Upper lobe of left lung (tissue), 6 donors: Measurements from ENCODE around the gene TAAR8. TPM values are rescaled to one million over a fixed set of nuclear protein-coding genes. Genes with fewer than 3 reads are reported as not detected.

ENCODE experiments used
- ATAC-seq, 2 donors: fragments of 200-7000 bp; cut with Tn5 transposase; one replicate each; pipeline ENCODE4 v1.9.1; 2022; ENCODE audit warnings: mild to moderate bottlenecking in 2 of 2, moderate library complexity in 2 of 2; ENCODE audit not compliant: low FRiP score in 2 of 2
- DNase-seq, 2 donors: peaks; one replicate each; pipeline ENCODE4 v3.0.0-alpha.2; 2019 to 2020
- H3K27ac ChIP-seq, 4 donors: fragments of 200-600 bp; sonication (generic); one replicate each; pipeline ENCODE4 v1.5.1; 2016 to 2019
- H3K27me3 ChIP-seq, 4 donors: fragments of 200-600 bp; sonication (generic); one replicate each; pipeline ENCODE4 v1.5.1; 2017 to 2019
- H3K36me3 ChIP-seq, 4 donors: fragments of 200-600 bp; sonication (generic); one replicate each; pipeline ENCODE4 v1.5.1; 2016 to 2019
- H3K4me1 ChIP-seq, 4 donors: fragments of 200-600 bp; sonication (generic); one replicate each; pipeline ENCODE4 v1.5.1; 2018 to 2019
- H3K4me3 ChIP-seq, 4 donors: fragments of 200-600 bp; sonication (generic); one replicate each; pipeline ENCODE4 v1.5.1; 2017 to 2019; ENCODE audit warnings: mild to moderate bottlenecking in 2 of 4, moderate library complexity in 1 of 4
- H3K9me3 ChIP-seq, 4 donors: fragments of 200-600 bp; sonication (generic); one replicate each; pipeline ENCODE4 v1.5.1; 2018 to 2019
- EP300 ChIP-seq, 4 donors: sonication (generic); formaldehyde crosslinking; IDR thresholded peaks; one replicate each; pipeline ENCODE4 v1.5.1; 2017; ENCODE audit warnings: antibody characterized with exemption in 4 of 4, control low read depth in 2 of 4
- POLR2A ChIP-seq, 4 donors: fragments of 450-650 bp; IDR thresholded peaks; one replicate each; pipeline ENCODE4 v1.5.1; 2016 to 2017; ENCODE audit warnings: antibody characterized with exemption in 4 of 4, mild to moderate bottlenecking in 2 of 4
- POLR2AphosphoS5 ChIP-seq, 2 donors: sonication (generic); formaldehyde crosslinking; IDR thresholded peaks; one replicate each; pipeline ENCODE4 v1.5.1; 2017; ENCODE audit warnings: antibody characterized with exemption in 2 of 2
- WGBS, 2 donors: methylation state at CpG; one replicate each; pipeline ENCODE4 v1.1.5; 2017 to 2018; 5-methylcytosine and 5-hydroxymethylcytosine counted together
- total RNA-seq, 6 donors: library from RNA; depleted of rRNA in 4 of 6; stranded (reverse); fragments of >200 nt in 4 of 6; gene quantifications; one replicate each; pipeline versions ENCODE4 v1.1.0 to v1.2.1, GENCODE V29; 2016 to 2021
- TF ChIP-seq, protein P1 (sequence below), 6 experiments: fragments of 450-650 bp in 4 of 6; fragments of 200-600 bp in 2 of 6; sonication (generic) in 2 of 6; IDR thresholded peaks; one replicate each; pipeline ENCODE4 v1.5.1; 2016 to 2019; ENCODE audit warnings: antibody characterized with exemption in 6 of 6
- donor health status: DM: no; HTN: no; CAD: no; lungs with moderate emphysema.
- donor health status: DM: no; HTN: yes; CAD: no; lungs with severe emphysema.

TAAR8 gene
- total RNA-seq, 6 donors from 2014 or later, result not detected

DNA sequence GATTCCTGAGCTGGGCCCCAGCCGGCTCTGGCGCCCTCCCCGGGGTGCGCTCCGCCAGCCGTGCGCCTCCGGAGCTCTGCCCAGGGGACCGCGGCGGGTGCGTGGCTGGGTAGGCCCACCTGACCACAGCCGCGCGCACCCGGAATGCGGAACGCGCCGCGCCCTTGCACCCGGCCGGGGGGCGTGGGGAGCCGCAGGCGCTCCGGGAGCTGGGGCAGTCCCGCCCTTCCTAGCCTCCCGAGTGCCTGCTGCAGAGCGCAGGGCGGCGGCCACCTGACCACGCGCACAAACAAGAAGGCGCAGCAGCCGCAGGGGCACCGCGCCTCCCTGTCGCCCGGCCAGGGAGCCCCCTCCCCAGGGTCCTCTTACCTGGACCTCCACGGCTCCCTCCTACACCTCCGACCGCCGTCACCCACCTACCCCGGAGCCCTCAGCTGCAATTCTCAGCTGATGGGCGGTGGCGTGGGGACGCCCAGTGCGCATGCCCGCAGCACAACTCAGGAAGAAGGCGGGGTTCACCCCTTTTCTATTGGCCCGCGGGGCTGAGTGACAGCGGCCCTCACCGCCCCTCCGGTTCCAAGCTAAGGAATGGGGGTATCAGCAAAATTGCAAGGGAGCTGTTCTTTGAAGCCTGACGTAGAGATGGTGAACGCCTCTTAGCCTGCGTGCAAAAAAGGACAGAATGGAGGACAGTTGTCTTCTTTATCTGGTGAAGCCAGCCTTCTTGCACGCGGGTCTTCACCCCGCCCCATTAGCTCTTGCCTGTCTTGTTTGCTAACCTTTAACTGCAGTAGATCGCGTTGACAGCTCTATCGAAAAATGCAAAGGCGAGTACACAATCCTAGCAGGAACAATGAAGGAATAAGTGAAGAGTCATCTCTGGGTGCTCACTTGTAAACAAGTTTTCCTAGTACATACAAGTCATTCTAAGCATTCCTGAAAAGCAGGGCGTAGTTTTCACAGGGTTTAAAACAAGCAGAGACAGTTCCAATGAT lies 39.5 kb upstream of the TAAR8 start, which contains the start of gene STX7:
Gene STX7, minus strand, starts transcription at position 479 of the 995 bp plus-strand sequence. CDS start 9,586 bp downstream, outside the sequence.
- H3K36me3 ChIP-seq, result no peaks in the 10 kb centered on the region
- DNase-seq, result peak; percentile 93 to 96
- H3K27me3 ChIP-seq, result no peaks in the 10 kb centered on the region
- ATAC-seq, result peak; percentile 98
- H3K4me3 ChIP-seq, result peak within 1 kb of the TSS; percentile 48 to 94 (median 83)
- H3K9me3 ChIP-seq, result no peaks in the 10 kb centered on the region
- WGBS, 2 donors, result 0 to 1% methylated on average over 26 to 51 of the region's 67 CpGs
- TF ChIP-seq POLR2A (IDR thresholded peaks at IDR 0.05) (peak in 3 of 4 donors; percentile 87 to 94 (median 92)), POLR2AphosphoS5 (IDR thresholded peaks at IDR 0.05) (peak; percentile 82 to 89), EP300 (IDR thresholded peaks at IDR 0.05) (no peak)
- TF ChIP-seq, protein P1, sequence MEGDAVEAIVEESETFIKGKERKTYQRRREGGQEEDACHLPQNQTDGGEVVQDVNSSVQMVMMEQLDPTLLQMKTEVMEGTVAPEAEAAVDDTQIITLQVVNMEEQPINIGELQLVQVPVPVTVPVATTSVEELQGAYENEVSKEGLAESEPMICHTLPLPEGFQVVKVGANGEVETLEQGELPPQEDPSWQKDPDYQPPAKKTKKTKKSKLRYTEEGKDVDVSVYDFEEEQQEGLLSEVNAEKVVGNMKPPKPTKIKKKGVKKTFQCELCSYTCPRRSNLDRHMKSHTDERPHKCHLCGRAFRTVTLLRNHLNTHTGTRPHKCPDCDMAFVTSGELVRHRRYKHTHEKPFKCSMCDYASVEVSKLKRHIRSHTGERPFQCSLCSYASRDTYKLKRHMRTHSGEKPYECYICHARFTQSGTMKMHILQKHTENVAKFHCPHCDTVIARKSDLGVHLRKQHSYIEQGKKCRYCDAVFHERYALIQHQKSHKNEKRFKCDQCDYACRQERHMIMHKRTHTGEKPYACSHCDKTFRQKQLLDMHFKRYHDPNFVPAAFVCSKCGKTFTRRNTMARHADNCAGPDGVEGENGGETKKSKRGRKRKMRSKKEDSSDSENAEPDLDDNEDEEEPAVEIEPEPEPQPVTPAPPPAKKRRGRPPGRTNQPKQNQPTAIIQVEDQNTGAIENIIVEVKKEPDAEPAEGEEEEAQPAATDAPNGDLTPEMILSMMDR (IDR thresholded peaks at IDR 0.05), result peak in 1 of 6 experiments; percentile 15
- peak within 1 kb of the TSS; percentile 84 to 96 (median 91) for H3K27ac ChIP-seq
- H3K4me1 ChIP-seq, result peaks cover 24 to 50% (median 31%) of the 10 kb centered on the region in 4 donors

DNA sequence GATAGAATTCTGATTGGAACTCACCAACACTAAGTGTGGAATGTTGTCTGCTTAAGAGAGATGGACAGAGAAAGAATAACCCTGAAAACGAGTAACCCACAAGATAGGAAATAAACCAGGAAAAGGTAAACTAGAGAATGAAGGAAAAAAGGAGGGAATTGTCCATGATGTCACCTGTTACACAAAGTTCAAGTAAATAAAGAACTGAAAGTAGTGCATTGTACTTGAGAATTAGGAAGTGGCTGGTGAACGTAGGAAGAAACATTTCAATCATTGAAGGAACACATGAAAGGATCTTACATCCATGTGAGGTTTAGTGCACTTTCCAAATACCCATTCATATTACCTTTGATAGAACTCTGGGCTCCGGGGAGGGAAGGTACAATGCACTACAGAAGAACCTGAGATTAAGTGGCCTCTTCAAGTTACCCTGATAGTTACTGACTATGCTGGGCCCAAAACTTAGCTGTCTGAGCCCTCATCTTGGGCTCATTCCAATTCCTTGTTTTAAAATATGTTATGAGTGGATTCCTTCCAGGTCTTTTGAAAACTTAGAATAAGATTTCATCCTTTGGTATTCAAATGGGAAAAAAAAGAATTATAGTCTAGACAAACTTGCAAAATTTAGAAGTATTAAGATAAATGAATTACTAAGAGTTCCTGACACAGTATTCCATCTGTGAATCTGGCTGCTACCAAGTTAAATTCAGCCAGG lies 38.5 kb upstream of the TAAR8 start:
- peak overlapping the region in 3 of 4 donors; percentile 84 to 96 (median 93) for H3K27ac ChIP-seq
- DNase-seq, result no peak
- H3K4me3 ChIP-seq, result peak overlapping the region in 3 of 4 donors; percentile 78 to 94 (median 88)
- no peaks in the 10 kb centered on the region for H3K9me3 ChIP-seq
- H3K36me3 ChIP-seq, result no peaks in the 10 kb centered on the region
- WGBS, 2 donors, result 22 to 32% methylated on average over 3 of the region's 3 CpGs
- no peak for ATAC-seq
- peaks cover 23 to 41% (median 27%) of the 10 kb centered on the region in 4 donors for H3K4me1 ChIP-seq
- TF ChIP-seq POLR2AphosphoS5 (IDR thresholded peaks at IDR 0.05) (no peak), EP300 (IDR thresholded peaks at IDR 0.05) (no peak)
- TF ChIP-seq, protein P1 (IDR thresholded peaks at IDR 0.05), result no peak
- no peaks in the 10 kb centered on the region for H3K27me3 ChIP-seq

DNA sequence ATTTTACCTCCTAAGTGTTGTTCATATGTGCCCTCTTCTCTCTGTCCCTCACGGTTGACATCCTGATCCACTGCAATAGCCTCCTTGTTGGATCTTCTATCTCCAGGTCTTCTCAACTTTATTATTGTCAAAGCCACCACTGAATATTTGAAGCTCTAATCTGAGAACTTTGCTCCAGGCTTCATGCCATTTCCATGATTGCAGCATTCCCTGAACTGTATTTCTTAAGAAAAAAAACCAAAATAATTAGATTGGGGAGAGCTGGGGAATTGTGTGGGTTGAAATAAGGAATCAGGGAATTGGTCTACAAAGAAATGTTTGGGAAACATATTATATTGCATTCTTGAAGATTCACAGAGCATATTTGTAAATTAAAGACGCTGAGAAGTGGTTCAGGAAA lies 37.1 kb upstream of the TAAR8 start:
- Histone ChIP-seq H3K4me3 (no peak overlapping the region), H3K36me3 (no peaks in the 10 kb centered on the region), H3K27me3 (no peaks in the 10 kb centered on the region), H3K27ac (no peak overlapping the region), H3K4me1 (peaks cover 17 to 29% (median 23%) of the 10 kb centered on the region in 4 donors), H3K9me3 (no peaks in the 10 kb centered on the region)
- 60 to 80% methylated on average over 2 of the region's 2 CpGs for WGBS, 2 donors
- no peak for DNase-seq
- ATAC-seq, result no peak
- no peak for TF ChIP-seq POLR2AphosphoS5 (IDR thresholded peaks at IDR 0.05)
- TF ChIP-seq POLR2A (IDR thresholded peaks at IDR 0.05), result no peak
- TF ChIP-seq, protein P1 (IDR thresholded peaks at IDR 0.05), result no peak
- TF ChIP-seq EP300 (IDR thresholded peaks at IDR 0.05), result no peak

DNA sequence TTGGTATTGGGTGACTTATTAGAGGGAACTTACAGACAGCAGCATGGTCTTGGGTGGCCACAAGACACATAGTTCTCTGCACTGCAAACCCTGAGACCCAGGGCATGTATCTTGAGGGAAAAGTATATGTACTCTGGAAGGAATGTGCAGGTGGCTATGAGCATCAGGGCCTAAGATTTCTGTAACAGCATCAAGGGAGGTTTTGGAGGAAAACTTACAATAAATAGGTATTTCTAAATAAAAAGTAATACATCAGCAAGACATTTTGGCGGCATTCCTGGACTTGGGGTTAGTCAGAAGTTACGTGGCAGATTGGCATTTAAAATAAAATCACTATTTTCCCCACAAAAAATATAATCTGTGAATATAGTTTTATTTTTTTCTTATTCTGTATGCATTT lies 31.5 kb upstream of the TAAR8 start:
- no peaks in the 10 kb centered on the region for H3K36me3 ChIP-seq
- no peak for DNase-seq
- no peaks in the 10 kb centered on the region for H3K27me3 ChIP-seq
- TF ChIP-seq POLR2A (IDR thresholded peaks at IDR 0.05) (no peak), POLR2AphosphoS5 (IDR thresholded peaks at IDR 0.05) (no peak), EP300 (IDR thresholded peaks at IDR 0.05) (no peak)
- TF ChIP-seq, protein P1 (IDR thresholded peaks at IDR 0.05), result no peak
- WGBS, 2 donors, result 65 to 73% methylated on average over 2 of the region's 2 CpGs
- no peaks in the 10 kb centered on the region for H3K9me3 ChIP-seq
- no peak overlapping the region for H3K4me3 ChIP-seq
- no peaks in the 10 kb centered on the region for H3K4me1 ChIP-seq
- H3K27ac ChIP-seq, result no peak overlapping the region
- ATAC-seq, result no peak
